Inflammatory macrophage treated with lipopolysaccharide for 4 hours (primary cell): ENCODE measurements around the gene MYOCD.
"Not testable (repeated sequence)": the region's sequence is repeated elsewhere in the genome, so short reads cannot be mapped to it uniquely, and the experiment has no call there.

Source experiments
- DNase-seq: peaks from one replicate; pipeline ENCODE4 v3.0.0-alpha.2; 2020

Gene MYOCD

GRCh38 chr17:12665263-12666210, at the start of gene MYOCD:
MYOCD (plus strand) TSS chr17:12665890; CDS start chr17:12666189, 299 bp downstream.
- DNase-seq, result no peak

DNA sequence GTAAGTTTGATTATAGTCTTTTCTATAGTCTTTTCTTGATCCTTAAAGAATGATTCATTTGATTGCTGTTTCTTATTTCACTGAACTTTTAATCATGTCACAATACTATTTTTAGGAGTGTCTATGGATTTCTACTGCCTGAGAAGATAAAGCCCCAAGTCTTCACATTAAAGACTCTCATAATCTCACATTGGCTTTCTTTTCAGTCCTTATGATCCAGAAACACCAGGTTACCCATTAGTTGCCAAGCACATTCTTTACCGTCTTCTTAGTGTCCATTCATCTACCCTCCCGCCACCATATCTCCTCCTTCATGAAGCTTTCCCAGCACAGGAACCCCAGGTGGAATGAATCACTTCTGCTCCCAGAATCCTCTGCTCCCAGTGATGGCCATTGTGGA, 49.5 kb upstream of the MYOCD start:
- no peak for DNase-seq

- no peak for DNase-seq
Observed at GRCh38 chr17:12618557-12618956, 47.1 kb upstream of the MYOCD start.

GRCh38 chr17:12619459-12620199, 46.1 kb upstream of the MYOCD start:
- DNase-seq, result no peak

DNA sequence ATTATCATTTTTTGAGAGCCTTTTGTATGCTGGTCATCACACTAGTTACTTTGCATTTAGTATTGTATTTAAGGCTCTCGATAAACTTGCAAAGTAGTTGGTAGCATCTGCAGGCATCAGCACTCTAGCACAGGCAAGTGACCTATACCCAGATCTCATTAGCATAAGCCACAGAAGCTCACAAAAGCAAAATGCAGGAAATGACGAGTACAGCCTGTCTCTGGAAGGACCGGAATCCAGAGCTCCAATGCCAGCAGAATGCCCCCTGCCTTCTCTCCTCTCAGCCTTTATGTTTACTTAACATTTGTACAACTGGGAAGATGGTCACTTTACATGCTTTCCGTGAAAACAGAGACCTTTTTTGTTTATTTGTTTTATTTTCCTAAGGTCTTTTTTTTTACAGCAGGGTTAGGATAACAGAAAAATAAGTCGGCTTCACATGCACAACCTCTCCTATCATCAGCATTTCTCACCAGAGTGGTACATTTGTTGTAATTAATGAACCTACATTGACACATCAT, 45.4 kb upstream of the MYOCD start:
- no peak for DNase-seq

DNA sequence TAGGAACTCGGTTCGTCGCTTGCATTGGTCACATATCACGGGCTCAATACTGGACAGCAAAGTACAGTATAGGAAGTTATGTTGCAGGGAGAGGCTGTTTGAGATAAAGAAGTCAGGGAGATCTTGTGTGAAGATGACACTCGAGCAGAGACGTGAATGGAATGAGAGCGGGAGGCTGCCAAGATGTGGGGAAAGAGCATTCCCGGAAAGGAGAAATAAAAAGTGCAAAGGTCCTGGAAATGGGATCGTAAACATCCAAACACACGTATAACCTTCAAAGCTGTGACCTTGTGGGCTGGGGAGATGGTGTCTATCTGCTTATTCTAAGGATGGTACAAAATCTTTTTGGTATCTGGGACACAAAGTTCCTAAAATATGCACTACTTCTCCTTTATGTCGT, 43.0 kb upstream of the MYOCD start:
- DNase-seq, result no peak

DNA sequence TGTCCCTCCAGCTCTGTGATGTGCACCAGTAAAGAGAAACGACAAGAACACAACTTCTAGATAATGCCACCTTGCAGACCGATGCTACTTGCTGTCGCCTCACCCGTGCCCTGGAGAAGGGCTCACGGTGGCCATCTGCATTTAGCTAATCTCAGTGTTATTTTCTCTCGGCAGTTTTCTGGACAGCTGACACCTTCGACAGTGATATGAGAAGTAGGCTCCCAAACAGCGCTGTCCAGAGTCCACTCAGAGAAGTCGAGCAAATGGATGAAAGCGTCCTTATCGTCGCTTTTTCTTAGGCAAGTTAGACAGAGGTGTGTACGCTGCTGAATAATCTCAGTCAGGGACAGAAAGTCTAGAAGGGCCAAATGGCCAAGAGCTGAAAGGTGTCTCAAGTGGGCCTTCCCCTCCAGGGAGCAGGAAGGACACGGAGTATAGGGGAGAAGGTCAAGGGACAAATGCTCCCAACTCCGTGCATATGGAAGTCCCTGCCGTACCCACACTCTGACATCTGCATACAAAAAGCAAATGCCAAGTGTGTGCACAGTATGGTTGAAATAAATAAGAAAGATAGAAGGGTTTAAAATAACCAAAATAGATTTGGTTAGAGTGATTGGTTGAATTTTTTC, 42.4 kb upstream of the MYOCD start:
- DNase-seq, result no peak

- no peak for DNase-seq
Observed at GRCh38 chr17:12624211-12624610, 41.5 kb upstream of the MYOCD start.

GRCh38 chr17:12625092-12625491, 40.6 kb upstream of the MYOCD start:
- no peak for DNase-seq

DNA sequence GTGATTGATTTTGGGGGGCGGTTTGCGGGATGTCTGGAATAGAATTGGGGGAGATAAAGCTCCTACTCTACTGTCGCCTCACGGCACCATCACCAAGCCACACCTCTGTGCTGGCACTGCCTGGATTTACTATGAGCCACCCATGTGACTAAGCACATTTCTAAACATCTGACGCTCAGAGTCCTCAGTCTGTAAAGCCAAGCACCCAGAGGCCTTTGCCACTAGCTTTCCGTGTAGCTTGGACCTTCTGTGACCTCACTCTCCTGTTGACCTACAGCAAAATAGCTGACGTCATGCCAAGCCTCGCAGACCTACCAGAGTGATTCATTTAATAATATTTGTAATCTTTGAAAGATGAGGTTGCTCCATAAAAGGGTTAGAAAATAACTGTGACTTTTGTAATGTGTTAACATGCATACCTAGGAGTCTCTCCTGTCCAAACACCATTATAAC, 38.5 kb upstream of the MYOCD start:
- no peak for DNase-seq

GRCh38 chr17:12627781-12628451, 37.8 kb upstream of the MYOCD start:
- no peak for DNase-seq

GRCh38 chr17:12631076-12631475, 34.6 kb upstream of the MYOCD start:
- no peak for DNase-seq

- DNase-seq, result no peak
Observed at GRCh38 chr17:12632785-12633184, 32.9 kb upstream of the MYOCD start.

DNA sequence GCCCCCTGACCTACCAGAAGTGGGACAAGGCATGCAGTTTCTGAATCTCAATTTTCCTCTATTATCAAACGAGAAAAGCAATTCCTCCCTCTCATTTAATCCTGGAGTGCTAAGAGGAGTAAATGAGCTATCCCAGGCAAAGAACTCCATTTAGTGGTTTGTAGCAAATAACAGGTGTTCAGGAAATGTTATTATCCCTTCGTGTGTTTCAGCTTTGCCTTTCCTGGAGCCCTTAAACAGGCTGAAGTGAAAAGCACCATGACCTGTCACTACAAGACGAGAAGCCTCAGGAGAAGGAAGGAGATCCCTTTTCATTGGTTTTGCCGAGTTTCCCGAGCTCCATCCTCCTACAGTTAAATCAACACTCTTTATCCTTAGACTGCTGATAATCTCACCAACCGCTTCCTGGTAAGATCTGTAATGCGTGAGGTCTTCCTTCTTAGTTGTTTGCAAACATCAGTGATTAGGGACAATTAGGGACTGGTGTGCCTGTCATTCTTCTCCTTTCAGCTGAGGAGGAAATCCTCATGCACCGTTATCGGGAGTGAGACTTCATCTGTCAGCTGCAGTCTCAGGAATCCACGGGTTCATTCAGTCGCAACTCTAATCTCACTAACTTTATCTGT, 30.8 kb upstream of the MYOCD start:
- no peak for DNase-seq

DNA sequence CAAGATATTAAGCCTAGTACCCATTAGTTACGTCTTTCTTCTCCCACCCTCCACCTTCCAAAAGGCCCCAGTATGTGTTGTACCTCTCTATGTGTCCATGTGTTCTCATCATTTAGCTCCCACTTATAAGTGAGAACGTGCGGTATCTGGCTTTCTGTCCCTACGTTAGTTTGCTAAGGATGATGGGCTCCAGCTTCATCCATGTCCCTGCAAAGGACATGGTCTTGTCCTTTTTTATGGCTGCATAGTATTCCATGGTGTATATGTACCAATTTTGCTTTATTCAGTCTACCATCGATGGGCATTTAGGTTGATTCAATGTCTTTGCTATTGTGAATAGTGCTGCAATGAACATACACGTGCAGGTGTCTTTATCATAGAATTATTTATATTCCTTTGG, 29.7 kb upstream of the MYOCD start:
- DNase-seq, result not testable (repeated sequence)

DNA sequence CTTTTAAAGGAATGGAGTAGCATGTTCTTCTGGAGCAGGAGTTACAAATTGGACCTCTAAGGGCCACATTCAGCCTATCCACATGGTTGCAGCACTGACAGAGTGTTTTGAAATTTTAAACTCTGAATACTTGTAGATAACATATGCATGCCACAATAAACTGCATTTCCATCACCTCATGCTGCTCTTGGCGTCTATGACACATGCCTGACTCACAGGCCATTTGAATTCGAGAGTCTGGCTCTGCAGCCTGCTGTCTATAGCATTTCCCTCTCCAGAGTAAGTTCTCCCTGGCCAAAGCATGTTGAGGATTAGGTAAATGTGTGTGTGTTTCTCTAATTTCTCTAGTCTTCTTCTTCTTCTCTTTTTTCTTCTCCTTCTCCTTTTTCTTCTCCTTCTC, 28.7 kb upstream of the MYOCD start:
- no peak for DNase-seq

- DNase-seq, result no peak
Observed at GRCh38 chr17:12637745-12638651, 27.7 kb upstream of the MYOCD start.

GRCh38 chr17:12640364-12640763, 25.3 kb upstream of the MYOCD start:
- DNase-seq, result no peak

- no peak for DNase-seq
Observed at GRCh38 chr17:12641084-12641483, 24.6 kb upstream of the MYOCD start.

- no peak for DNase-seq
Observed at GRCh38 chr17:12642034-12642433, 23.7 kb upstream of the MYOCD start.

DNA sequence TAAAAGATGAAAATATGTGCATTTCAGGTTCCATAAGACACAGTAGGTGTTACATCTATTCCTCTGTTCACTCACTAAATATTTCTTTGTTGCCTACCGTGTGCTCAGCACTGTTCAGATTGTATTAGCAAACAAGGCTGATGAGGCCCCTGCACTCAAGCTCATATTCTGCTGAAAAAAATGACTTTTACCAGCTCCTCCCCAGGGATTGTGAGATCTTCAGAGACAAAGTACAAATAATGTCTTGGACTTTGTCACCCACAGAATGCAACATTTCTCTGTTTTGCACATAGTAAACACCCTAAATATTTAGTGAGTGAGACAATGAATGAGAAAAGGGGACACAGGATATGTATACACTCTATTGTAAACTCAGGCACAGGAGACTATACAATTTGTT, 21.9 kb upstream of the MYOCD start:
- DNase-seq, result no peak
